Liver (tissue), 3 donors: Measurements from ENCODE around the gene HEATR3.

ENCODE experiments used
- ATF3 ChIP-seq: IDR thresholded peaks from 2 replicates; pipeline ENCODE4 v1.6.1; 2016; ENCODE audit warnings: antibody characterized with exemption
- EGR1 ChIP-seq, 2 donors: IDR thresholded peaks; 2 replicates each; pipeline ENCODE4 v1.6.1; 2016 to 2018; ENCODE audit warnings: antibody characterized with exemption in 2 of 2, low read depth in 2 of 2
- FOXA1 ChIP-seq: IDR thresholded peaks from 2 replicates; pipeline ENCODE4 v1.6.1; 2016; ENCODE audit warnings: antibody characterized with exemption
- GABPA ChIP-seq, 2 donors: IDR thresholded peaks in 1 of 2; conservative IDR thresholded peaks in 1 of 2; 2 replicates each; pipeline ENCODE4 v1.6.1; 2016; ENCODE audit warnings: antibody characterized with exemption in 2 of 2, mild to moderate bottlenecking in 1 of 2, moderate library complexity in 1 of 2
- JUND ChIP-seq, 2 donors: IDR thresholded peaks; 2 replicates each; pipeline ENCODE4 v1.6.1; 2016; ENCODE audit warnings: antibody characterized with exemption in 2 of 2
- MAX ChIP-seq: IDR thresholded peaks from 2 replicates; pipeline ENCODE4 v1.6.1; 2016; ENCODE audit warnings: antibody characterized with exemption
- RAD21 ChIP-seq, 2 donors: IDR thresholded peaks; 2 replicates each; pipeline ENCODE4 v1.6.1; 2016; ENCODE audit warnings: antibody characterized with exemption in 2 of 2, mild to moderate bottlenecking in 2 of 2
- REST ChIP-seq: IDR thresholded peaks from 2 replicates; pipeline ENCODE4 v1.6.1; 2016; ENCODE audit warnings: antibody characterized with exemption, mild to moderate bottlenecking
- RXRA ChIP-seq, 2 donors: IDR thresholded peaks; 2 replicates each; pipeline ENCODE4 v1.6.1; 2017 to 2018; ENCODE audit warnings: antibody characterized with exemption in 2 of 2, mild to moderate bottlenecking in 1 of 2
- SP1 ChIP-seq: IDR thresholded peaks from 2 replicates; pipeline ENCODE4 v1.6.1; 2018; ENCODE audit warnings: antibody characterized with exemption, mild to moderate bottlenecking
- YY1 ChIP-seq: IDR thresholded peaks from 2 replicates; pipeline ENCODE4 v1.6.1; 2016; ENCODE audit warnings: antibody characterized with exemption, mild to moderate bottlenecking
- TF ChIP-seq, protein P1 (sequence below): fragments of 150-350 bp; IDR thresholded peaks from 2 replicates; pipeline ENCODE4 v1.5.1; 2017; ENCODE audit warnings: improper control_type of control experiment, low read depth, low read length; ENCODE audit not compliant: missing input control
- TF ChIP-seq, protein P2 (sequence below): IDR thresholded peaks from 2 replicates; pipeline ENCODE4 v1.6.1; 2016; ENCODE audit warnings: antibody characterized with exemption
- donor health status: healthy.
- donor health status: healthy.

DNA sequence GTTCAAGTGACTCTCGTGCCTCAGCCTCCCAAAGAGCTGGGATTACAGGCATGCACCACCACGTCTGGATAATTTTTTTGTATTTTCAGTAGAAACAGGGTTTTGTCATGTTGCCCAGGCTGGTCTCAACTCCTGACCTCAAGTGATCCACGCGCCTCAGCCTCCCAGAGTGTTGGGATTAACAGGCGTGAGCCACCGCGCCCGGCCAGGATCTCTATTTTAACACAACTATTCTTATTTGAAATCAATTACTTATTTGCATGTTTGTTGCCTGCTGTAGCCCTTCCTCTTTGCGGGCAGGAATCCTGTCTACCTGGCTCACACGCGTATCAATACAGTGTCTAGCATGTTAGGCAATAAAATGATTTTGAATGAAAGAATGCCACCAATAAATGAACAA is 41.6 kb upstream of the HEATR3 start:
- TF ChIP-seq, protein P1, sequence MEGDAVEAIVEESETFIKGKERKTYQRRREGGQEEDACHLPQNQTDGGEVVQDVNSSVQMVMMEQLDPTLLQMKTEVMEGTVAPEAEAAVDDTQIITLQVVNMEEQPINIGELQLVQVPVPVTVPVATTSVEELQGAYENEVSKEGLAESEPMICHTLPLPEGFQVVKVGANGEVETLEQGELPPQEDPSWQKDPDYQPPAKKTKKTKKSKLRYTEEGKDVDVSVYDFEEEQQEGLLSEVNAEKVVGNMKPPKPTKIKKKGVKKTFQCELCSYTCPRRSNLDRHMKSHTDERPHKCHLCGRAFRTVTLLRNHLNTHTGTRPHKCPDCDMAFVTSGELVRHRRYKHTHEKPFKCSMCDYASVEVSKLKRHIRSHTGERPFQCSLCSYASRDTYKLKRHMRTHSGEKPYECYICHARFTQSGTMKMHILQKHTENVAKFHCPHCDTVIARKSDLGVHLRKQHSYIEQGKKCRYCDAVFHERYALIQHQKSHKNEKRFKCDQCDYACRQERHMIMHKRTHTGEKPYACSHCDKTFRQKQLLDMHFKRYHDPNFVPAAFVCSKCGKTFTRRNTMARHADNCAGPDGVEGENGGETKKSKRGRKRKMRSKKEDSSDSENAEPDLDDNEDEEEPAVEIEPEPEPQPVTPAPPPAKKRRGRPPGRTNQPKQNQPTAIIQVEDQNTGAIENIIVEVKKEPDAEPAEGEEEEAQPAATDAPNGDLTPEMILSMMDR = no peak
- TF ChIP-seq ATF3 (no peak), YY1 (no peak), RXRA (IDR thresholded peaks at IDR 0.05) (no peak), FOXA1 (no peak), REST (no peak), SP1 (no peak), EGR1 (IDR thresholded peaks at IDR 0.05; ENCODE audit: low read depth in 2 of 2) (no peak), MAX (no peak), GABPA (IDR thresholded peaks at IDR 0.05 in 1 of 2, conservative IDR thresholded peaks at IDR 0.05 in 1 of 2) (no peak), JUND (IDR thresholded peaks at IDR 0.05) (no peak), RAD21 (IDR thresholded peaks at IDR 0.05) (no peak)
- TF ChIP-seq, protein P2, sequence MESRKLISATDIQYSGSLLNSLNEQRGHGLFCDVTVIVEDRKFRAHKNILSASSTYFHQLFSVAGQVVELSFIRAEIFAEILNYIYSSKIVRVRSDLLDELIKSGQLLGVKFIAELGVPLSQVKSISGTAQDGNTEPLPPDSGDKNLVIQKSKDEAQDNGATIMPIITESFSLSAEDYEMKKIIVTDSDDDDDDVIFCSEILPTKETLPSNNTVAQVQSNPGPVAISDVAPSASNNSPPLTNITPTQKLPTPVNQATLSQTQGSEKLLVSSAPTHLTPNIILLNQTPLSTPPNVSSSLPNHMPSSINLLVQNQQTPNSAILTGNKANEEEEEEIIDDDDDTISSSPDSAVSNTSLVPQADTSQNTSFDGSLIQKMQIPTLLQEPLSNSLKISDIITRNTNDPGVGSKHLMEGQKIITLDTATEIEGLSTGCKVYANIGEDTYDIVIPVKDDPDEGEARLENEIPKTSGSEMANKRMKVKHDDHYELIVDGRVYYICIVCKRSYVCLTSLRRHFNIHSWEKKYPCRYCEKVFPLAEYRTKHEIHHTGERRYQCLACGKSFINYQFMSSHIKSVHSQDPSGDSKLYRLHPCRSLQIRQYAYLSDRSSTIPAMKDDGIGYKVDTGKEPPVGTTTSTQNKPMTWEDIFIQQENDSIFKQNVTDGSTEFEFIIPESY = no peak
